GM21786 (cell line): ENCODE data around the gene GJA5.
"Not testable (repeated sequence)": the region's sequence is repeated elsewhere in the genome, so short reads cannot be mapped to it uniquely, and the experiment has no call there.

Source experiments
- ATAC-seq: cut with Tn5 transposase; IDR thresholded peaks from one replicate; pipeline ENCODE4 v1.9.1; 2021; ENCODE audit not compliant: unreplicated experiment

The GJA5 gene

DNA sequence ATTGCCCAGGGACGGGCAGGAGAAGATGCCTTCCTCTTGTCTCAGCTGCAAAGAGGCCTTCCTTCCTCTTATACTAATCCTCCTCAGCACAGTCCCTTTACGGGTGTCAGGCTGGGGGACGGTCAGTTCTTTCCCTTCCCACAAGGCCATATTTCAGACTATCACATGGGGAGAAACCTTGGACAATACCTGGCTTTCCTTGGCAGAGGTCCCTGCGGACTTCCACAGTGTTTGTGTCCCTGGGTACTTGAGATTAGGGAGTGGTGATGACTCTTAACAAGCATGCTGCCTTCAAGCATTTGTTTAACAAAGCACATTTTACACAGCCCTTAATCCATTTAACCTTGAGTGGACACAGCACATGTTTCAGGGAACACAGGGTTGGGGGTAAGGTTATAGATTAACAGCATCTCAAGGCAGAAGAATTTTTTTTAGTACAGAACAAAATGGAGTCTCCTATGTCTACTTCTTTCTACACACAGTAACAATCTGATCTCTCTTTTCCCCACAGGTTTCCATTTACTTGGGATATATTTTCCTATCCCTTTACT is 26.0 kb downstream of the GJA5 start:
- ATAC-seq, result not testable (repeated sequence)

DNA sequence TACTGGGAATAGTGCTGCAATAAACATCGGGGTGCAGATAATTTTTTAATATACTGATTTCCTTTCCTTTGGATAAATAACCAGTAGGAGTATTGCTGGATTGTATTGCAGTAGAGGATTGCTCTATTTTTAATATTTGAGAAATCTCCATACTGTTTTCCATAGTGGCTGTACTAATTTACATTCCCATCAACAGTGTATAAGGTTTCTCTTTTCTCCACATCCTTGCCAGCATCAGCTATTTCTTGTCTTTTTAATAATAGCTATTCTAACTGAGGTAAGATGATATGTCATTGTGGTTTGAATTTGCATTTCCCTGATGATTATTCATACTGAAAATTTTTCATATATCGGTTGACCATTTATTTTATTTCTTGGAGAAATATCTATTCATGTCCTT is 31.1 kb downstream of the GJA5 start:
- no peak for ATAC-seq

DNA sequence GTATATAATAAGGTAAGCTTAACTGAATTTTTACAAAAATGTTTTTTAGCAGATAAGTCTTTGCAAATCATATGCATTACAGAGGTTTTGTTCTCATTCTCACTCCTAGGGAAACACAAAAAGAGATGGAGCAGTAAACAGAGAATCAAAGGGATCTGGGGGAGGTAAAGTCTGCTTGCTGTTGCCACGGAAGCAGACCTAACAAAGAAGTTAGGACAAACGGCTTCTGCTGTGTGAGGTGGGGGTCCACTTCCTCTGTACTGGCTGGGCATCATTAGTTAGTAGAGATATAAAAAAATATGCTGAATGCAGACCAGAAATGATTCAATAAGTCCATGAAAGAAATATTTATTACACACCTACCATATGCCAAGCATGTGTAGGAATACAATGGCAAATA is 34.2 kb downstream of the GJA5 start:
- ATAC-seq, result no peak

DNA sequence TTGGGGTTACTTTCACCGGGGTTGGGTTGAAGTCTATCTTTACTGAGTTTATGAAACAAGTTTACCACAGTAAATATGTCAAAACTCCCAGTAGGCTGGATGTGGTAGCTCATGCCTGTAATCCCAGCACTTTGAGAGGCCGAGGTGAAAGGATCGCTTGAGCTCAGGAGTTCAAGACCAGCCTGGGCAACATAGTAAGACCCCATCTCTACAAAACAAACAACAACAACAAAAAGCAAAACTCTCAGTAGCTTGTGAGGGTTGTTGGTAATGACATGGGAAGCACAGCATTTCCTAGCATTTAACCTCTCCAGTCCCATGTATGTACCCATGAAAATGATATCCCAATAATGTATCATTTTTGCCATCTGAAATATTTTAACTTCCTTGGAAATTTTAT is 34.7 kb downstream of the GJA5 start:
- ATAC-seq, result no peak

DNA sequence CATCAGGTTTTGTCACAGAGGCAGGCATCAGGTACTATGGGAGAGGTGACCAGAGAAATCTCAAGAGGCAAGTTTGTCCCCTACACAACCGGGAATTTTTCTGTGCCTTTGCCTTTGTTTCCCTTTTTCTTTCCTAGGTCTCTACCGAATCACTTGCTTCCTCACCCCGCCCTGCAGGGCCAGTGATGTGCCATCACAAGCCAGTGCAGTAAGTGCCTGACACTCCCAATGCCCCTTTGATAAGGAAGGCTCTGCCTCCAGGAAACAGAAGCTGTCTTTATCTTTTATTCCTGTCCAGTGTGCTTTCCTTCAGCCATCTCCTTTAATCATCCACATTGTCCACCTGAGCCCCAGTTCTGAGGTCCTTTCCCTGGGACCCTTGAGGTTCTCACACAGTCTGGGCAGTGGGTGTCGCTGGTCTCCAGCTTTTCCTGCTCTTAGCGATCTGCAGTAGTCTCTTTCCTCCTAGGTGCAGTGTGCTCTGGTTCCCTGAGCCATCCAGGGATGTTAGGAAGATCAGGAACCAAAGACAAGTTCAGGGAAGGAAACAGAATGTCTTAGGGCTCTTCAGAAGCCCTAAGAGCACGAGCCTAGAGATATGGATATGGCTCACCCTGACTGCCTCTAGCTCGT is 36.6 kb downstream of the GJA5 start:
- no peak for ATAC-seq

DNA sequence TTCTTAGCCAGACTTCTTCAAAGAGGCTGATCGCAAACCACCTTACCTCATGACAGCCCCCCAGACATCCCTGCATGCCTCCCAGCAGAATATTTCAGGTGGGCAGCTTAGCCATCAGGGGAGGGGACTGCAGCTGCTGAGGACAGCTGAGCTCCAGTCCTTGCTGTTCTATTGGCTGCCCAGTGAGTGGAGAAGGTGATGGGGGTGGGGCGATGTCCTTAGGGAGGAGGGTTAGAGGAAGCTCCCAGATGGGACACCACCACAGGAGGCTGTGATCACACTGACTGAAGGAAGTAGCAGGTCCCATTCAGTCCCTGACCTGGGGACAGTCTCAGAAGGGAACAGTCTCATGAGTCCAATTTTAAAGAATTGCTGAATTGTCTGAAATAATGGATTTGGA is 38.3 kb downstream of the GJA5 start:
- ATAC-seq, result no peak

DNA sequence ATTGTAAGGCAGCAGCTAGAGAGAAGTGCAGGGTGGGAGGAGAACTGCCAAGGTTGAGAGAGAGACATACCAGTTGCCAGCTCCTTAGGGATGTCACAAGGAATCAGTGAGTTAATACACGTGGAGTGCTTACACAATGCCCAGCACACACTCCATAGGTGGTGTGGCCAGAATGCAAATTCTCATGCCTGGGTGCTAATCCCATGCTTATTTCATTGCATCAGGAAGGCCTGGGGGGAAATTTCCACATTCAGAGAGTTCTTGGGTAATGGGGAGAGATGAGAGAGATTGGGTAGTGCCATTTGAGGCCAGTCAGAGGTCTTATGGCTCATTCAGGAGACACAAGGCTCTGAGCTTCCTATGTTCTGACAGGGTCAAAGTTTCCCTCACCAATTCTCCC is 38.7 kb downstream of the GJA5 start:
- ATAC-seq, result no peak

DNA sequence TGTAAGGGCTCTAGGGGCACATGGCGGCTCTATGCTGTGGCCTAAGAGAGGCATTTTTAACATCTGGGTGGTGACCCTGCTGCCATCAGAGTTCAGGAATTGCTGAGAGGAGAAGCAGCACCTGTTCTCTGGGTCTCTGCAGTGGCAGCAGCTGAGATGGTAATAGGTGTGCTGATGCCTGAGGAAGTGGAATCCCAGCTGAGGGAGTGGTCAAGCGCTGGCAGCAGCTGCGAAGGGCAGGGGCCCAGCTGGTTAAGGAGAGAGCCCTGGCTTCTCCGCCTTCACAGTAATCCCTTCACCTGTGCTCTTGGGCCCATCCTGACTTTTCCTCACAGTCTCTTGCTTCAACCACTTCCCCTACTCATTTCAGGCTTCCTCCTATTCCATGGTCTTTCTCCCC is 39.8 kb downstream of the GJA5 start:
- no peak for ATAC-seq

DNA sequence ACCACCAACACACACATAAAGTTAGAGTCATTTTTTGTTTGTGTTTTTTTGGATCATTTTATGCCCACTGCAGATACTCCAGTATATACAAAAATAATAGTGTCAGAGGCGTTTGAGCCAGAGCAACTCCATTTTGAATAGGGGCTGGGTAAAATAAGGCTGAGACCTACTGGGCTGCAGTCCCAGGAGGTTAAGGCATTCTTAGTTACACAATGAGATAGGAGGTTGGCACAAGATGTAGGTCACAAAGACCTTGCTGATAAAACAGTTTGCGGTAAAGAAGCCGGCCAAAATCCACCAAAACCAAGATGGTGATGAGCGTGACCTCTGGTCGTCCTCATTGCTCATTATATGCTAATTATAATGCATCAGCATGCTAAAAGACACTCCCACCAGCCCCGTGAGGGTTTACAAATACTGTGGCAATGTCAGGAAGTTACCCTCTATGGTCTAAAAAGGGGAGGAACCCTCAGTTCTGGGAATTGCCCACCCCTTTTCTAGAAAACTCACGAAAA is 40.6 kb downstream of the GJA5 start:
- no peak for ATAC-seq

DNA sequence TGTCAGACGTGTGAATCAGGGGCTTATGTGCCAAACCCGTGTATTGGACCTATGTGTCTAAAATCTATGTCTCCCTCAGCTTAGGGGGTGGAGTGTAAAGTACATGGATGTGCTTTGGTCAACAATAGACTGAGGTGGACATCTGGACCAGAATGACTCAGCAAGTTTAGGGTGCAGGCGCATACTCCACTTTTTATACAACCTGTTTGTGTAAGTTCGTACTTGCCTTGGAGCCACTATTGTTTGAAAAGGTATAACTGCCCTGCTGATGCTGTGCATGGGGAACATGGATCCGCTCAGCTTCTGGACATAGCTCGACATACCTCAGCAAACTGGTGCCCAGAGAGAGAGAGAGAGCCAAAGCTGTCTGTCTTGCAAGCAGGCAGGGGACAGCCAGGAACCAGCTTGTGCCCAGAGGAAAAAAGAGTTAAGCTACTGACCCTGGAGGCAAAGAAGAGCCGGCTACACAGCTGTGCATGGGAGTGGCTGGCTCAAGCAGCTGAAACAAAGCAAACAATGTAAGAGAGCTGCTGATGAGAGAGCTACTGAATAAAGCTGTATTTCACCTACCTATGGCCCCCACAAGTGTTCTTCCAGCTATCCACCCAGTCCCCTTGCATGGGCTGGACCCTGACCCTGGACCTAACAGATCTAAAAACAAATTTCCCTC is 41.2 kb downstream of the GJA5 start:
- ATAC-seq, result no peak

DNA sequence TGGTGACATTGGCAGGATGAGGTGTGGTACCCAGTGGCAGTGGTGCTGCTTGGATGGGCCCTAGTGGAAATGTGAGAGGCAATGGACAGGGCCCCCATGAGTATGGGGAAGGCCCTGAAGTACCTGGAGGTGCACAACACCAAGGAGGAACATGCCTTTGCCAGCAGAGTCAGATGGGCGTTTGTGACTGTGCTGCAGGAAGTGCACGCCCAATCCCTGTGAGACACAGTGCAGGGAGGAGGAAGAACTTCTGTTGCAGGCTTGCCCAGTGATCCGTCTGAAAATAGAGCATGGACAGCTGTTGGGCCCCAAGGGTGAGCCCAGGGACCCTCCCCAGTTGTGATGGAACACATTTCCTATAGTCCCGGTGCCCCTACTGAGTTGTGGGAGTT is 42.7 kb downstream of the GJA5 start:
- no peak for ATAC-seq

DNA sequence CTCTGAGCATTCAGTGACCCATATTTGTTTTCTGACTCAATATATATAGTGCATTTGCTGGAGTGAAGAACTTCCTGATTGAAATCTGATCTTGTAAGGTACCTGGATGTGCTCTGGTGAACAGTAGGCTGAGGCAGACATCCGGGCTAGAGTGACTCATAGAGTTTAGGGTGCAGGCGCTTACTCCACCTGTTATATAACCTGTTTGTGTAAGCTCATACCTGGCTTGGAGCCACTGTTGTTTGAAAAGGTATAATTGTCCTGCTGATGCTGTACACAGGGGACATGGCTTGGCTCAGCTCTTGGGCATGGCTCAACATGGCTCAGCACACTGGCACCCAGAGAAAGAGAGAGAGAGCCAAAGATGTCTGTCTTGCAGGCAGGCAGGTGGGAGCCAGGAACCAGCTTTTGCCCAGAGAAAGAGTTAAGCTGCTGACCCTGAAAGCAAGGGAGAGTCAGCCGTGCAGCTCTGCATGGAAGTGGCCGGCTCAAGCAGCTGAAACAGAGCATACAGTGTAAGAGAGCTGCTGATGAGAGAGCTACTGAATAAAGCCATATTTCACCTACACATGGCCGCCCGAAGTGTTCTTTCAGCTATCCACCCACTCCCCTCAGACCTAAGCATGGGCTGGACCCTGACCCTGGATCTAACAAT is 43.2 kb downstream of the GJA5 start:
- no peak for ATAC-seq

DNA sequence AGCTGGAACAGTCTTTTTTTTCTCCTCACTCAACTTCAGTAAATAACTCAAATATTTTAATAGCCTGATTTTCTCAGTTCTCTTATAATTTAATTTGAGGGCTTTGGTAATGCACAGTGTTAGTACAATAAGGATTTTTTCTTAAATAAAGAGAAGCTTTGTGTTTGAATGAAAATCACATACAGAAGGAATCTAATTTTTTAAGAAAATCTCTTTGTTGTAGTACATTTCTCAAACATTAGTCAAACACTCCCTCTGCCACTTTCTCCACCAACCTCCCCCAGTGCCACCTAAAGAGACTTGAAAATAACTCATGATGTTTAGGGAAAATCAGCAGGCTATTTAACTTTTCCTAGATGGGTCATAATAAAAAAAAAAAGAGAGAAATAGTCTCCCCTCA is 47.8 kb downstream of the GJA5 start:
- ATAC-seq, result no peak
